ENCODE measurements around the gene SF3B6. TPM values are rescaled to one million over a fixed set of nuclear protein-coding genes. Genes with fewer than 3 reads are reported as not detected.

Gene SF3B6
- total RNA-seq, 1 experiment from 2014 or later, result 132 TPM

- Histone ChIP-seq H3K4me1 (ENCODE audit: insufficient read depth, low read length) (no peaks in the 10 kb centered on the region), H3K4ac (ENCODE audit: low read depth, low read length) (no peak overlapping the region), H3K9ac (ENCODE audit: extremely low read depth, insufficient read length, low read length) (no peak overlapping the region), H3K27me3 (ENCODE audit: insufficient read depth, low read length) (no peaks in the 10 kb centered on the region), H3K4me2 (ENCODE audit: insufficient read depth, insufficient read length, low read length) (no peak overlapping the region), H3K9me3 (ENCODE audit: control insufficient read depth, low read depth, low read length) (no peaks in the 10 kb centered on the region), H2AK5ac (ENCODE audit: insufficient read length, low read length) (no peak overlapping the region), H3K23me2 (ENCODE audit: insufficient read length, low read depth, low read length, poor library complexity, severe bottlenecking) (no peaks in the 10 kb centered on the region), H3K79me1 (ENCODE audit: insufficient read depth, low read depth, low read length, poor library complexity, severe bottlenecking) (peaks cover 5% of the 10 kb centered on the region), H4K20me1 (ENCODE audit: control insufficient read depth, insufficient read depth, insufficient read length) (no peaks in the 10 kb centered on the region), H2BK15ac (ENCODE audit: low read depth, low read length) (no peak overlapping the region), H4K8ac (replicated peaks; ENCODE audit: insufficient read length, low read depth, low read length) (no peak overlapping the region), H3K56ac (ENCODE audit: insufficient read length, low read depth, low read length) (no peak overlapping the region), H2BK5ac (ENCODE audit: insufficient read length, low read length) (no peak overlapping the region), H2BK120ac (ENCODE audit: low read depth, low read length, poor library complexity, severe bottlenecking) (no peak overlapping the region), H3K79me2 (ENCODE audit: insufficient read depth, low read length) (peaks cover 2% of the 10 kb centered on the region; the same call in 1 of the 2 replicates), H3K14ac (ENCODE audit: insufficient read depth, low read length) (no peak overlapping the region), H4K91ac (ENCODE audit: insufficient read length, low read depth, low read length) (no peak overlapping the region), H3K23ac (ENCODE audit: insufficient read length, low read depth, low read length) (no peak overlapping the region), H2BK12ac (ENCODE audit: insufficient read length, low read depth, low read length) (no peak overlapping the region), H2BK20ac (ENCODE audit: low read depth, low read length, poor library complexity, severe bottlenecking) (no peak overlapping the region), H3K27ac (ENCODE audit: insufficient read length, low read depth, low read length) (no peak overlapping the region), H3K18ac (ENCODE audit: insufficient read length, low read depth, low read length) (no peak overlapping the region), H4K5ac (ENCODE audit: insufficient read length, low read depth, low read length) (no peak overlapping the region), H2AFZ (ENCODE audit: low read length) (no peak overlapping the region), H3T11ph (ENCODE audit: low read length) (no peak overlapping the region)
- no peak overlapping the region for H3K4me3 Mint-ChIP-seq
- peaks cover 2 to 3% of the 10 kb centered on the region in 2 experiments; a peak in 2 of 4 replicates for H3K4me1 Mint-ChIP-seq
- DNase-seq, result no peak
- no peak overlapping the region for H3K27ac Mint-ChIP-seq
- TF ChIP-seq CTCF (conservative IDR thresholded peaks at IDR 0.05), result no peak
- peaks cover 12 to 40% (median 39%) of the 10 kb centered on the region in 3 experiments; a peak in 6 of 7 replicates for H3K36me3 Mint-ChIP-seq (ENCODE audit: insufficient read depth in 1 of 3, low read depth in 3 of 3)
- no peaks in the 10 kb centered on the region for H3K9me3 Mint-ChIP-seq
- WGBS (ENCODE audit: extremely low coverage, insufficient read length, low lambda C conversion rate), result no CpG with 5 or more reads among the region's 4 CpGs
- no peaks in the 10 kb centered on the region for H3K27me3 Mint-ChIP-seq (ENCODE audit: low read depth)
These were observed 35.6 kb downstream of the SF3B6 start for GRCh38 chr2:24040511-24040910.
